GOT3 (cell line): Measurements from ENCODE around the gene FBN2.

ENCODE experiments used
- DNase-seq: peaks from one replicate; lab custom pipeline; 2025; ENCODE audit warnings: mixed read lengths; lab: John Stamatoyannopoulos, UW

The FBN2 gene

DNA sequence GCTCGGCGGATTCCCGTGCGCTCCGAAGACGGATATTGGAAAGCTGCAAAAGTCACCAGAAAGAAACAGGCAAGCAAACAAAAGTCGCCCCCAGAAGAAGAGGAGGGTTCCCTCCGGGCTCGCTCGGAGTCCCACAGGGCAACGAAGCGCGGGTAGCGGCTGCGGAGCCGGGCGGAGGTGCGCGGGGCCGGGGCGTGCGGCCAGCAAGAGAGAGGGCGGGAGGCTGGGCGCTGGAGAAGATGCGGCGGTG lies at the start of gene FBN2:
Gene FBN2, minus strand, starts transcription at position 246 of the 250 bp plus-strand sequence. CDS start 642 bp downstream, outside the sequence.
- DNase-seq, result no peak

DNA sequence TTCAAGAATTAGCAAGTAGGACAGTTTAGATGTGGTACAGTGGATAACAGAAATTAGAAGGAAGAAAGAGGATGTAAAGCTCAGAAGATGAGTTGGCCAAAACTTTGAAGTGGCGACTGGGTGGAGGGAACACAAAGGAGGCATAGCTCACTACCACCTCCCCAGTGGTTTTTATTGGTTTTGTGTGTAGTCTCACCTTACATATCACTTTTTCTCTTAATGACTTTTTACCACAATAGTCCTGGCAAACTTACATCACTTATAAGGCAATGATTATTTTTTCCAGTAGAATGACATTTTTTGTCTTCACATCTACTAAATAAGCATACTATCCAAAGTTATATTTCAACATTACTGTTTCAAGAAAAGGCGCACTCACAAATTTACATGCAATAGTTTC lies 49.2 kb upstream of the FBN2 start:
- DNase-seq, result no peak

DNA sequence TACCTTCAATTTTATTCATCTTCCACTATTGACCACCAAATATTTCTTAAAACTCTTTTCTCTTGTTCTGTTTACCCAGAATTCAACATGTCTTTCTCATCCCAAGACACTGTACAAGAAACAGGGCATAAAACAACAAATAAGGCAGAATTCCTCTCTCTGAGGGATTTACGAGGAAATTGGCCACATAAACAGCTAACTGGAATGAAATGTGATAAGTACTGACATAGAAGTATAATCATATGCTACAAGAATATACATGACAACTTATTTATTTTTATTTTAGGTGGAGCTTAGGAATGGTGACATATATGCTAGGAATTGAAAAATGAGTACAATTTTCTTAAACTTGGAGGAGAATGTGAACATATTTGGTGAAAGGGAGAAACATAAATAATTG lies 48.8 kb upstream of the FBN2 start:
- DNase-seq, result no peak

DNA sequence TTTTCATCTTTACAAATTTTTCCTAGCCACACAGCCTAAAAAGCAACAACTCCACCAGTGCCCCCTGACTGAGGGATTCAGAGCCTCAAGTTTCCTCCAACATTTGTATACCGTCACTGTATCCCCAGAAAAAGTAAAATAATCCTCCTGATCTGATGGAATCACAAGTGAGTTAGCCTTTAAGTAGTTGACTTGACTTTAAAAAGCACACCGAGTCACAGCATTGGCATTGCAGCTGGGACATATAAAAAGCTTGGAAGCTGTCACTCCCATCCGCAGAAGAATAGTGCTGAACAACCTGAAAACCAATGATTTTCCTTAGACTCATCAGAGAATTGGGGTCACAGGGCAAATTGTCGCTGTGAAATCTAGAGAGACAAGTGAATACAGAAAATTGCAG lies 41.6 kb upstream of the FBN2 start:
- no peak for DNase-seq

- DNase-seq, result no peak
Measured at GRCh38 chr5:128579093-128579492, 41.0 kb upstream of the FBN2 start.

DNA sequence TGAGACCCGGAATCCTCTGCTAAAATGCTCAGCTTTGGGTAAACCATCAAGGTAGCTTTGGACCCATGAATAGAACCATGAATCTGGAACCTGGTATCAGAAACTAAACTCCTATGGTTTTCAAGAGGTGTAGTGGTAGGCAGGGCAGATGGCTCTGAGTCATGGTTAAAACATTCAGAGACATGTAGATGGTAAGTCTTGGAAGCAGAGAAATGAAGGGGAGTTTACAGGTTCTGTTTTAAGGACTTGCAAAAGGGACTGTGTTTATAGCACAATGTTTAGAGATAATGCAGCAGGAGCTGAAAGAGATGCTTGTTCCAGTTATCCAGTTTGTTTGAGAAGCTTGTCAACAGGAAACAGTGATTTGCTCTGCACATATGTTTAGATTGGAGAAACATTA lies 36.0 kb upstream of the FBN2 start:
- DNase-seq, result no peak

DNA sequence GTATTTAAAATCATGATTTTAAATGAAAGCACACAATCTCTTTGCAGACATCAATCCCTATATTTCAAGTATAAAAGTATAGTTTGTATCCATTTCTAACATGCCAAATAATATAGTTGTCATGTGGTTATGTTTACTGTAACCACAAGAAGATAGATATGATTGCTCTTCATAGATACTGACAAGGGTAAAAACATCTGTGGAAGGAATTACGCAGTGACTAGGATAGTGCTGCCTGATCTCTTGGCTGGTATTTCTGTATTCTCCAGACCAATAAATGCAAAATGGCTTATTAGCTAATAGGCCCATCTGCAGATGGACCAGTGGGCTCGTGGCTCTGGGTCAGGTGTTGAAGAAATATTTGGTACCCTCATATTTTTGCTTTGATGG lies 34.9 kb upstream of the FBN2 start:
- DNase-seq, result no peak

DNA sequence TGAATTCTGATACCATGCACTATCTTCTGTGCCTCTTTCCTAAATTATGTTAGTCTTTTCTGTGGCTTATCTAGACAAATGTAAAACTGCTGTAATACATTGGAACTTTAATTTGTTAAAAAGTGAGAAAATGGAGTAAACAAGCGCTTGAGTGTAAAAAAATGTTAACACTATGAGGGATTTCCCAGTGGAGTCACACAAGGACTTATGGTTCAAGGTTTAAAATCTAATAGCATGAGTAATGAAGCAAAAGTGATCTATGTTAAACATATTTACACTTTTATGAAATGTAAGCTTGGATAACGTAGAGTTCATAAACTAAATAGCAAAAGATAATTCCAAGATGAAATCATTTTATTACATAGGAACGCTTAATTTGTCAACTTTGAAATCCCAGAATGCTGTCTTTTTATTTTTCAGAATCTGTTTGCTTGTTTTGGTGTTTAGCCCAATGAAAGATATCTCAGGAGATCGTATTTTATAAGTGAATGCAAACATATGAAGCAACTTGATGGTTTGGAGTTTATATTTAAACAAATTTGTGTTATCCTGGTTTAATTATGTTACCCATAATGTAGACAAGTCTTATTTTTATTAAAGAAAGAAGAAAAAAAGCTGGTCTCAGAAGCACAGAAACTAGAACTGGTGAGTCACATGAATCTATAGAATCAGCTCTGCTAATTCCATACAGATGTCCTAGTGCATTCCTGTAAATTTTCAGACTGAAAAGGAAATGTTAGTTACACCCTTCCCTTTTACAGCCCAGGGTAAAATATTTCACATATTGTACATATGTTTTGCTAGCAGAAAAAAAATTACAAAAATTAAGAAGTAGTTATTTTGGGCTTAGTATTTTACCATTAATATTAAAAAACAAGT lies 34.2 kb upstream of the FBN2 start:
- no peak for DNase-seq

DNA sequence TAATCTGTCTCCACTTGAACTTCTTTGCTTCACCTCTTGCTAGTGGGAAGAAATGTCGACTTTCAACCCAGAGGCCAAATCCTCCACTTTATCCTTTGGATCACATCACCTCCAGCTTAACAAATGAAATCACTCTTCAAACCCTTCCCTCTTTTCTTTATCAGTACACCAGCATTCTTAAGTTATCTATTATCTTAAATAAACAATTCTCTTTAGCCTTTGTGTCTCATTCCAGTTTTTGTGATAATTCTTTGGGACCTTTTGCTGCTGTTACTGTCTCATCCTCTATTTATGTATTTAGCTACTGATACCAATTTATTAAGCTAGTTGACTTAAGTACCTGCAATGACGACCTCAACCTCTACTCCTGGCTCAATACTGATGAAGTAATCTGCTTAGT lies 28.1 kb upstream of the FBN2 start:
- DNase-seq, result no peak

DNA sequence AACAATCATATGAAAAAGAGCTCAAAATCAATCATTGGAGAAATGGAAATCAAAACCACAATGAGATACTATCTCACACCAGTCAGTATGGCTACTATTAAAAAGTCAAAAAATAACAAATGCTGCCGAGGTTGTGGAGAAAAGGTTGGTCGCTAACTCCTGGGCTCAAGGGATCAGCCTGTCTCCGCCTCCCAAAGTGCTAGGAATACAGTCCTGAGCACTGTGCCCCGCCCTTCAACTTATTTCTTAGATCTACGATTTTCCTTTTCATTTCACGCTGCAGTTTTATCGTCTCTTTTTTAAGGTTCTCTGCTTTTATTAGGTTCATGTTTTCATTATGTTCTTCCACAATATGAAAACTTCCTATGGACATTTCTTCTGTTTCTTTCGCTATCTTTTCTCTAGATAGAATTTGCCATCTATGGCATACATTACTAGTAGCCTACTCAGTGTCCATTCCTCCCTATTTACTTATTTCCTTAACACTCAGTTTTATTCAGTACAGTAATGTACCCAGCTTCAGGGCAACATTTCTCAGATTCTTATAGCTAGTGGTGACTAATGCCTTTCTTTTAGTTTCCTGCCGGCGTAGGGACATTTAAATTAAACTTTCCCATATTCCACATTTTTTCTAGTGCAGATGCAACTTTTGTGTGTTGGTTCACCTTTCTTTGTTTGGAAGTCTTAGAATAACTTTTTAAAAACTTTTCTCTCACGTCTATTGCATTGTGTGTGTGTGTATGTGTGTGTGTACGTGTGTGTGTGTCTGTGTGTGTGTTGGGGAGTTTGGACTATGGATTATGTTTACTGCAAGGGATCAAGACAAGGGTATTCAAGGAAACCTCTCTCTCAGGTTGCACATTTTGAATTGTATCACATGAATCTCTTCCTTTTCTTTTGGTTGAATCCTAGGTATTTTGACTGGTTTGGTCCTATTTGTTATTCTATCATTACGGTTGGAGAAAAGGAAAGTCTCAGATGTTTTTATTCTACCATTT lies 21.6 kb upstream of the FBN2 start:
- DNase-seq, result no peak

DNA sequence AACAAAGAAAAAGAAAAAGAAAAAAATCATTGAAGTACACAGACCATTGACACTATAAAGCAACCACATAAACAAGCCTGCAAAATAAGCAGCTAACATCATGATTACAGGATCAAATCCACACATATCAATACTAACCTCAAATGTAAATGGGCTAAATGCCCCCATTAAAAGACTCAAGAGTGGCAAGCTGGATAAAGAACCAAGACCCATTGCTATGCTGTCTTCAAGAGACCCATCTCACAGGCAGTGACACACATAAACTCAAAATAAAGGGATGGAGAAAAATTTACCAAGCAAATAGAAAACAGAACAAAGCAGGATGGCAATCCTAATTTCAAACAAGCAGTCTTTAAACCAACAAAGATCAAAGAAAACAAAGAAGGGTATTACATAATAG lies 15.7 kb upstream of the FBN2 start:
- DNase-seq, result no peak

GRCh38 chr5:128551476-128551875 lies 13.4 kb upstream of the FBN2 start:
- no peak for DNase-seq

DNA sequence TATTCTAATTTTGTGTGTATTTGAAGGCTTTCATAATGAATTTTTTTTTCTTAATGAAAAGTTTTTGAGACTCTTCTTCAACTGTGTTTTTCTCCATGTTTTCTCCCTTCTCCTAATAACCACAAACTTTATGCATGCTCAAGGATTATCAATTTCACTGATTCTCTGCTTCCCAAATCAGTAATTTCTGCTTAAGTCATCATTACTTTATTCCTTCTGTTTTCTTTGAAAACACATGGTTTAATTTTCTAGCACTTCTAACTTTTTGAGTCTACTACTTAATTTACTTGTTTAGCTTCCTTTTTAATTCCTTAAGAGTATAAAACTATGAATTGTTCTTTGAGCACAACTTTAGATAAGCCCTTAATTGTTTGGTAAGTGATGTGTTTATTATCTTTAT lies 11.5 kb upstream of the FBN2 start:
- no peak for DNase-seq

DNA sequence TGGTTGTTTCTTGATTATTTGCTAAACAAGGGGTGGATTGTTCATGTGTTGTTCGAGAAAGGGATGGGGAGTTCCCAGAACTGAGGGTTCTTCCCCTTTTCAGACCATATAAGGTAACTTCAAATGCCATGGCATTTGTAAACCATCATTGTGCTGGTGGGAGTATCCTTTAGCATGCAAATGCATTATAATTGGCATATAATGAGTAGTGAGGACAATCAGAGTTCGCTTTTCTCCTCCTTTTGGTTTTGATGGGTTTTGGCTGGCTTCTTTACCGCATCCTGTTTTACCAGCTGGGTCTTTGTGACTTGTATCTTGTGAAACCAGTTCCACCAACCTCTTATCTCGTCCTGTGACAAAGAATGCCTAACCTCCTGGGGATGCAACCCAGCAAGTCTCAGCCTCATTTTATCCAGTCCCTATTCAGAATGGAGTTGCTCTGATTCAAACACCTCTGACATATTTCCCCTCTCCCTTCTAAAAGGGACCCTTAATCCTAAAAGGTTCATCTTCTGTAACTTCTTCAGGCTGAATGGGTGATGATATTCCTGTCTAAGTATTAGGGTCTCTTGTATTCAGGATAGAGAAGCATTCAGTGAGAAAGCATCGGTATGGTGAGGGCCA lies 8.7 kb upstream of the FBN2 start:
- DNase-seq, result no peak

DNA sequence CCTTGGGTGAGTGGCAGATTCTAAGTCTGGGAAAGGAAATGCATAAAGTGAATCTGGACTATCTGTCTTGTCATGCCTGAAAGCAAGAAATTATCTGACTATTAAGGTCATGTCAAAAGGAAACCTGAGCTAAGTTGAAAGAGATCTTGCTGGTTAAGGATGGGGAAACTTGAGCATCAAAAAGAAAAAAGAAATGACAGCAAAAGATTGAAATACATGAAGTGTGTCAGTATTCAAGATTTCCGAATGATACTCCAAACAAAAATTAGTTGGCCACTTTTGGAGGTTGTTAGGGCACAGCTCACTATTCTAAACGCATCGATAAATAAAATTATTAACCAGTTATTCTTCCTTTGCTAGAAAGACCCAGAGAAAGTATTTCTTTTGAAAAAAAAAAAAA lies 3.3 kb upstream of the FBN2 start:
- no peak for DNase-seq

DNA sequence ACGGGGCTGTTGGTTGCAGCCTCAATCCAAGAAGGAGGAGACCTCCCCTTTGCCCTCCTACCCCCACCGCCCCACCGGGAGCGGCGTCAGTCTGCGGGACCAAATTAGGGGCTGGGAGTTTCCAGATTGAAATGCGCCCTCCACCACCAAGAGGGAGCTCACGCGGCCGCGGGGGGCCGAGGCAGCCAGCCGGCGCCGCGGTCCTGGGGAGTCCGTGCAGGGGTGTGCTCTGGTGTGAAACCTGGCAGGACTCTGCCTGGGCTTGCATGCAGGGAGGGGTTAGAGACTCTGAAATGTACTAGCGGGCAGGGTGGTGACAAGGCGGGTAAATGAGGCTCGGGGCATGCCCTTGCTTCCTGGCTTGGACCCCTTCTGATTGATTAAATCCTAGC lies 989 bp upstream of the FBN2 start:
- no peak for DNase-seq

- no peak for DNase-seq
Measured at GRCh38 chr5:128538250-128539037, 399 bp upstream of the FBN2 start.

GRCh38 chr5:128537221-128537999 lies 635 bp downstream of the FBN2 start:
- DNase-seq, result no peak

DNA sequence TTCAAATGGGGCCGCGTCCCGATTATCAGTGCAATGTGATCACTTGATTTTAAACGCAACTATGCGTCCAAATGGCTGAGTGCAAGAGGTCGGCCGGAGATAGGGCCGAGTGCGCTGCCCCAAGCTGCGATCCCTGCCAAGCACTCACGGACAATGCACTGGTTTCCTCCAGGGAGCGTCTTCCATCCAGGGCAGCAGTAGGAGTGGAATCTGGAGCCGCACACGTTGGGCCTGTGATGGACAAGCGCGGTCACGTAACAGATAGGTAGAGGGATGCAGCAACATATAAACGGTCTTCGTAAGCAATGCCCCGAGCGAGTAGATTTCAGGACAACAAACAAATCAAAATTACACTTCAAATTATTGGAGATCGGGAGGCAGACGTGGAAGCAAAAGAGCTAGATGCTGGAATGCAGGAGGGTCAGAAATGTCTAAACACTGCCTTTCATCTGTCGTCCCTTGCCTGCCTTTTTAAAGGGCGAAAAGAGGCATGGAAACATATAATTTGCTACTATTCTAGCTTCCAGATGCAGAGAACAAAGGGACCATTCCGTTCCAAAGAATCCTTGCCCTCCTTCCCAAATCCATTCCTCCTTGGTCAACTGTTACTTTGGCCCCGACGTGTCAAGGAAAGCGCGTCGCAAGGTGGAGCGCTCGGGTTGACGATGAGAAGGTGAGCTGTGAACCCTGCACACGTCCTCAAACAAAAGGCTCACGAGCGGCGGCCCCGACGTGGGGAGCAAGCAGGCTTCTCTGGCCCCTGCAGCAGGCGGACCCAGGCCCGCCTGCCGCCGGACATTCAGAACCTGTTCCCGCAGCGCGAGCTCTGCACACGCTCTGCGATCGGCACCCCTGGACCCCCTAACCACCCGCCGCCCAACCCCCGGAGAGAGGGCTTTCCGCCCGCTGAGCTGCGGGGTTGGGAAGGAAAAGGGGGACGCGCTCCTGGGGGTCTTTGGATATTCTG lies 1.5 kb downstream of the FBN2 start:
- DNase-seq, result no peak

DNA sequence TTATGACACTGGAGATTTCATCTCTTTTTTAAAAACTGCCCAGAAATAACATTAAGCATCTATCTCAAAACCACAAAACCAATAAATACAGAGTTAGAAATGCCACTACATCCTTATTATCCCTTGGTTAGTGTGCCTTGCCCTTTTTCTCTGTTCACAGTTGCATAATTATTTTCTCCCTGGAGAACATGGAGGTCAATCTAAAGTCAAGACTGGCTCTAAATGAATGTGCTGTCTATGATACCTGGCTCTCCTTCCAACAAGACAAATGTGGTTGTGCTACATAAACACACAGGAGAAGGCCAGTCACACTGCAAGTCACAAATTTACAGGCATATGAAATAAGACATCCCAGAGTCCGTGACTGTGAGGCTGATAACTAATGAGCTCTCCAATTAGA lies 2.8 kb downstream of the FBN2 start:
- DNase-seq, result no peak
